C4-2B (cell line): ENCODE data around the gene FAM47B.

Source experiments
- ZFX ChIP-seq: fragments of 450-650 bp; IDR thresholded peaks from 2 replicates; pipeline ENCODE4 v1.6.1; 2017
- TF ChIP-seq, protein P1 (sequence below): fragments of 450-650 bp; conservative IDR thresholded peaks from 2 replicates; pipeline ENCODE4 v1.5.1; 2017; ENCODE audit warnings: mild to moderate bottlenecking

DNA sequence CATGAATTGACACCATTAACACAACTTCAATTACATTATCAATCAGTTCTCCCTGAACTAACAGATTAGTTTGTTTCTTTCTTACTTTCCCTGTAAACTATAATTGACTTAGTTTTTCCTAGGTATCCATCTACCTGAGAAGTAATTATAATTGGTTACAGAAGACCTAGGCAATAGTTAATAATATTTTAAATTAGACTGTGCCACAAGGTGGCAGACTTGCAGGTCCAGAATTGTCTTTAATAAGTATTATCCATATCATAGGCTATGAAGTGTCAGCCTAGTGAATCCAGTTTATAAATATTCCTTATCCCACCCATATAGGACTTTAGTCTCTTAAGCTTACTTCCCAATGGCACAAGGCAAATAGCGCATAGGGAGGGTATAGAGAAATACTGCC lies 48.9 kb upstream of the FAM47B start:
- TF ChIP-seq, protein P1, sequence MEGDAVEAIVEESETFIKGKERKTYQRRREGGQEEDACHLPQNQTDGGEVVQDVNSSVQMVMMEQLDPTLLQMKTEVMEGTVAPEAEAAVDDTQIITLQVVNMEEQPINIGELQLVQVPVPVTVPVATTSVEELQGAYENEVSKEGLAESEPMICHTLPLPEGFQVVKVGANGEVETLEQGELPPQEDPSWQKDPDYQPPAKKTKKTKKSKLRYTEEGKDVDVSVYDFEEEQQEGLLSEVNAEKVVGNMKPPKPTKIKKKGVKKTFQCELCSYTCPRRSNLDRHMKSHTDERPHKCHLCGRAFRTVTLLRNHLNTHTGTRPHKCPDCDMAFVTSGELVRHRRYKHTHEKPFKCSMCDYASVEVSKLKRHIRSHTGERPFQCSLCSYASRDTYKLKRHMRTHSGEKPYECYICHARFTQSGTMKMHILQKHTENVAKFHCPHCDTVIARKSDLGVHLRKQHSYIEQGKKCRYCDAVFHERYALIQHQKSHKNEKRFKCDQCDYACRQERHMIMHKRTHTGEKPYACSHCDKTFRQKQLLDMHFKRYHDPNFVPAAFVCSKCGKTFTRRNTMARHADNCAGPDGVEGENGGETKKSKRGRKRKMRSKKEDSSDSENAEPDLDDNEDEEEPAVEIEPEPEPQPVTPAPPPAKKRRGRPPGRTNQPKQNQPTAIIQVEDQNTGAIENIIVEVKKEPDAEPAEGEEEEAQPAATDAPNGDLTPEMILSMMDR, result peak; percentile 56
- TF ChIP-seq ZFX, result no peak
